Transverse colon (tissue), 3 donors: ENCODE data around the gene PSPH.
"Not testable (repeated sequence)": the region's sequence is repeated elsewhere in the genome, so short reads cannot be mapped to it uniquely, and the experiment has no call there.

ENCODE experiments used
- EP300 ChIP-seq: sonication (generic); formaldehyde crosslinking; IDR thresholded peaks from one replicate; pipeline ENCODE4 v1.6.1; 2017; ENCODE audit warnings: antibody characterized with exemption, low read depth
- TF ChIP-seq, protein P1 (sequence below), 5 experiments: fragments of 200-600 bp in 3 of 5; fragments of 450-650 bp in 2 of 5; sonication (generic) in 3 of 5; IDR thresholded peaks; 1 replicate in 2 of 5; 2 replicates in 3 of 5; pipeline ENCODE4 v1.5.1; 2016 to 2017; ENCODE audit warnings: antibody characterized with exemption in 5 of 5, inconsistent platforms in 3 of 5, mild to moderate bottlenecking in 2 of 5, moderate library complexity in 1 of 5

DNA sequence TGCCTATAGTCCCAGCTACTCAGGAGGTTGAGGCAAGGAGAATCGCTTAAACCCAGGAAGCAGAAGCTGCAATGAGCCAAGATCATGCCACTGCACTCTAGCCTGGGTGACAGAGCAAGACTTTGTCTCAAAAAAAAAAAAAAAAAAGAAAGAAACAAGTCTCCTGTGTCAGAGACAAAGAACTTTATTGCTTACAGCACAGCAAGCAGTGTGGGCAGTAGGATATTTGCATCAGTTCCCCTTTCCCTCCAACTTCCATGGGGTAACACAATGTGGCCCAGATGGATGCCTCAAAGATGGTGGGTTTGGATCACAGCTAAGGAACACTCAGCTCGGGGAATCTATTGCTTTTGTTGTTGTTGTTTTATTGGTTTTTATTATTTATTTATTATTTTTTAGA, 5.5 kb downstream of the PSPH start:
- TF ChIP-seq, protein P1, sequence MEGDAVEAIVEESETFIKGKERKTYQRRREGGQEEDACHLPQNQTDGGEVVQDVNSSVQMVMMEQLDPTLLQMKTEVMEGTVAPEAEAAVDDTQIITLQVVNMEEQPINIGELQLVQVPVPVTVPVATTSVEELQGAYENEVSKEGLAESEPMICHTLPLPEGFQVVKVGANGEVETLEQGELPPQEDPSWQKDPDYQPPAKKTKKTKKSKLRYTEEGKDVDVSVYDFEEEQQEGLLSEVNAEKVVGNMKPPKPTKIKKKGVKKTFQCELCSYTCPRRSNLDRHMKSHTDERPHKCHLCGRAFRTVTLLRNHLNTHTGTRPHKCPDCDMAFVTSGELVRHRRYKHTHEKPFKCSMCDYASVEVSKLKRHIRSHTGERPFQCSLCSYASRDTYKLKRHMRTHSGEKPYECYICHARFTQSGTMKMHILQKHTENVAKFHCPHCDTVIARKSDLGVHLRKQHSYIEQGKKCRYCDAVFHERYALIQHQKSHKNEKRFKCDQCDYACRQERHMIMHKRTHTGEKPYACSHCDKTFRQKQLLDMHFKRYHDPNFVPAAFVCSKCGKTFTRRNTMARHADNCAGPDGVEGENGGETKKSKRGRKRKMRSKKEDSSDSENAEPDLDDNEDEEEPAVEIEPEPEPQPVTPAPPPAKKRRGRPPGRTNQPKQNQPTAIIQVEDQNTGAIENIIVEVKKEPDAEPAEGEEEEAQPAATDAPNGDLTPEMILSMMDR (IDR thresholded peaks at IDR 0.05) = not testable (repeated sequence)
- not testable (repeated sequence) for TF ChIP-seq EP300
